Activated T-helper 1 cell treated with anti-CD3 and anti-CD28 coated beads, Interleukin-12 subunit alpha, Interleukin-12 subunit beta, Interleukin-2, Interleukin-4 antibody, amounts not matched to agents 30 ng/mL and 10 ng/mL and 1 ng/mL, durations not matched to agents 14 hours and 24 hours and 36 hours (primary cell): ENCODE data around the gene ADAMTS2. TPM values are rescaled to one million over a fixed set of nuclear protein-coding genes. Genes with fewer than 3 reads are reported as not detected.
"Not testable (repeated sequence)": the region's sequence is repeated elsewhere in the genome, so short reads cannot be mapped to it uniquely, and the experiment has no call there.

ENCODE experiments used
- DNase-seq: peaks from one replicate; pipeline ENCODE4 v3.0.0; 2021; ENCODE audit warnings: low spot score
- H3K27ac Mint-ChIP-seq: one replicate; pipeline ENCODE4 v1.8.0; 2021; ENCODE audit warnings: mild to moderate bottlenecking, mixed read lengths
- H3K27me3 Mint-ChIP-seq: one replicate; pipeline ENCODE4 v1.8.0; 2022; ENCODE audit warnings: mild to moderate bottlenecking, moderate library complexity, mixed read lengths; ENCODE audit not compliant: insufficient read depth
- H3K36me3 Mint-ChIP-seq: one replicate; pipeline ENCODE4 v1.8.0; 2021; ENCODE audit warnings: low read depth, mixed read lengths
- H3K4me1 Mint-ChIP-seq: one replicate; pipeline ENCODE4 v1.8.0; 2021; ENCODE audit warnings: low read depth, mixed read lengths
- H3K4me3 Mint-ChIP-seq: one replicate; pipeline ENCODE4 v1.8.0; 2021; ENCODE audit warnings: mild to moderate bottlenecking, moderate library complexity, mixed read lengths
- H3K9me3 Mint-ChIP-seq: one replicate; pipeline ENCODE4 v1.8.0; 2021; ENCODE audit warnings: mixed read lengths
- intact Hi-C: fragments of 100-400 bp; cut with micrococcal nuclease; formaldehyde crosslinking; loops from one replicate; pipeline ENCODE4 v1.15.1; 2024
- total RNA-seq: library from RNA; stranded (reverse); gene quantifications from 2 replicates; pipeline ENCODE4 v1.2.3, GENCODE V29; 2022

The ADAMTS2 gene
- total RNA-seq, 1 donor from 2014 or later = not detected

GRCh38 chr5:179113945-179114641 is 231.2 kb downstream of the ADAMTS2 start:
- DNase-seq = no peak
- Mint-ChIP-seq H3K9me3 (peaks cover 38% of the 10 kb centered on the region), H3K27me3 (no peaks in the 10 kb centered on the region), H3K36me3 (no peaks in the 10 kb centered on the region), H3K27ac (no peak overlapping the region), H3K4me3 (no peak overlapping the region), H3K4me1 (no peaks in the 10 kb centered on the region)
- intact Hi-C loops = no loop called here

GRCh38 chr5:179113143-179113530 is 232.1 kb downstream of the ADAMTS2 start:
- no peaks in the 10 kb centered on the region for H3K36me3 Mint-ChIP-seq
- H3K4me1 Mint-ChIP-seq = no peaks in the 10 kb centered on the region
- intact Hi-C loops = no loop called here
- no peaks in the 10 kb centered on the region for H3K27me3 Mint-ChIP-seq
- no peak for DNase-seq
- no peak overlapping the region for H3K4me3 Mint-ChIP-seq
- peaks cover 43% of the 10 kb centered on the region for H3K9me3 Mint-ChIP-seq
- H3K27ac Mint-ChIP-seq = no peak overlapping the region

GRCh38 chr5:179112469-179113142 is 232.7 kb downstream of the ADAMTS2 start:
- Mint-ChIP-seq H3K27ac (no peak overlapping the region), H3K9me3 (peaks cover 46% of the 10 kb centered on the region), H3K4me1 (no peaks in the 10 kb centered on the region), H3K27me3 (no peaks in the 10 kb centered on the region), H3K36me3 (no peaks in the 10 kb centered on the region), H3K4me3 (no peak overlapping the region)
- intact Hi-C loops = no loop called here
- DNase-seq = no peak

DNA sequence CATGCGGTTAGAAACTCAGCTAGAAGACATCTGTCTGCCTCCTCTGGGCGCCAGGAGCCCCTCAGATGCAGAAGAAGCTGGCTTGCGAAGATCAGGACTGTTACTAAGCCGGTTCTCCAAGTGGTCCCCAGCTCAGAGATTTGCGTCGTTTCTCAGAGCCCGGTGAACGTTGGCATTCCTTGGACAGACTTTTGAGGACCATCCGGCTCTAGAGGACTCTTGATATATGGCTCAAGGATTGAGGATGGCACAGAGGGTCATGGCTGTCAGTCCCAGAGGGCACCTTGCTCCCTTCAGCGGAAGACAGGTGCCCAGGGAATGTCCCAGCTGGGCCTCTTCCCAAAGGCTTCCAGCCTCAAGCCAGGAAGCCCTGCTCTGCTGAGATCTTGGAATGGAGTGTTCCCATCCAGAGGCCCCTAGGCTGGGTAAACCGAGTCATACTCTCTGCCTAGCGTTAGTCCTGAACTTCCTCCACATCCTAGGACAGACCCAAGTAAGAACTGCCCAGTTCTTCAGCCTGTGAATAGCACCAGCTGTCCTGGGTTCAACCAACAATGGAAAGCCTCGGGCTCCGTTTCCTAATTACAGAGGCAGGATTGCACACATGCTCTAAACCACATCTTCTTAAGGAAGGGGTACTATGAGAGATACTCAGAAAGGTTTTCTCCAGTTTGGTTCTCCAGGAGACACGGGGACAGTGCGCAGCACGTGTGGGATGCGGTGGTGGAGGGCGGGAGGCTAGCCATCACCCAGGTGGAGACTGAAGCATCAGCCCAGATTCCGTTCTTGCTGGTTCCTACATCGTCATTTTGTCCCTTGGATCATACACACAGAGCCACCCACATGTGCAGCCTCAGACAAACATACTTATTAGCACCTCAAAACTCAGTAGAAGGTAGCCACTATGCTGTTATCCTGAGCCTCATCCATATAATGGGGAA is 233.7 kb downstream of the ADAMTS2 start:
- no peak for DNase-seq
- no peak overlapping the region for H3K4me3 Mint-ChIP-seq
- peaks cover 50% of the 10 kb centered on the region for H3K9me3 Mint-ChIP-seq
- intact Hi-C loops = no loop called here
- H3K36me3 Mint-ChIP-seq = no peaks in the 10 kb centered on the region
- H3K4me1 Mint-ChIP-seq = no peaks in the 10 kb centered on the region
- H3K27ac Mint-ChIP-seq = no peak overlapping the region
- no peaks in the 10 kb centered on the region for H3K27me3 Mint-ChIP-seq

GRCh38 chr5:179110528-179110927 is 234.7 kb downstream of the ADAMTS2 start:
- H3K36me3 Mint-ChIP-seq = no peaks in the 10 kb centered on the region
- no peaks in the 10 kb centered on the region for H3K4me1 Mint-ChIP-seq
- H3K4me3 Mint-ChIP-seq = no peak overlapping the region
- intact Hi-C loops = no loop called here
- H3K27ac Mint-ChIP-seq = no peak overlapping the region
- H3K27me3 Mint-ChIP-seq = no peaks in the 10 kb centered on the region
- H3K9me3 Mint-ChIP-seq = peaks cover 44% of the 10 kb centered on the region
- DNase-seq = no peak

DNA sequence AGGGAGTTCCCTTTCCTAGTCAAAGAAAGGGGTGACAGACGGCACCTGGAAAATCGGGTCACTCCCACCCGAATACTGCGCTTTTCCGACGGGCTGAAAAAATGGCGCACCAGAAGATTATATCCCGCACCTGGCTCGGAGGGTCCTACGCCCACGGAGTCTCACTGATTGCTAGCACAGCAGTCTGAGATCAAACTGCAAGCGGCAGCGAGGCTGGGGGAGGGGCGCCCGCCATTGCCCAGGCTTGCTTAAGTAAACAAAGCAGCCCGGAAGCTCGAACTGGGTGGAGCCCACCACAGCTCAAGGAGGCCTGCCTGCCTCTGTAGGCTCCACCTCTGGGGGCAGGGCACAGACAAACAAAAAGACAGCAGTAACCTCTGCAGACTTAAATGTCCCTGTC is 244.0 kb downstream of the ADAMTS2 start:
- H3K36me3 Mint-ChIP-seq, H3K4me1 Mint-ChIP-seq, H3K27me3 Mint-ChIP-seq, DNase-seq, H3K4me3 Mint-ChIP-seq, H3K27ac Mint-ChIP-seq, intact Hi-C loops: not testable (repeated sequence)
- H3K9me3 Mint-ChIP-seq = peaks cover 31% of the 10 kb centered on the region

- intact Hi-C loops = no loop called here
- Mint-ChIP-seq H3K9me3 (peaks cover 73% of the 10 kb centered on the region), H3K27me3 (no peaks in the 10 kb centered on the region), H3K4me3 (no peak overlapping the region), H3K4me1 (no peaks in the 10 kb centered on the region), H3K27ac (no peak overlapping the region), H3K36me3 (peaks cover 3% of the 10 kb centered on the region)
- no peak for DNase-seq
Measured at GRCh38 chr5:179089502-179089901, 255.8 kb downstream of the ADAMTS2 start.

- H3K9me3 Mint-ChIP-seq = peaks cover 80% of the 10 kb centered on the region
- peaks cover 43% of the 10 kb centered on the region for H3K36me3 Mint-ChIP-seq
- H3K4me1 Mint-ChIP-seq = no peaks in the 10 kb centered on the region
- no peaks in the 10 kb centered on the region for H3K27me3 Mint-ChIP-seq
- no peak for DNase-seq
- intact Hi-C loops = no loop called here
- H3K27ac Mint-ChIP-seq = no peak overlapping the region
- H3K4me3 Mint-ChIP-seq = no peak overlapping the region
Measured at GRCh38 chr5:179080724-179081123, 264.5 kb downstream of the ADAMTS2 start.

GRCh38 chr5:179079165-179079987 is 265.9 kb downstream of the ADAMTS2 start:
- Mint-ChIP-seq H3K27me3 (no peaks in the 10 kb centered on the region), H3K4me3 (no peak overlapping the region), H3K27ac (no peak overlapping the region), H3K4me1 (no peaks in the 10 kb centered on the region), H3K36me3 (peaks cover 51% of the 10 kb centered on the region), H3K9me3 (peaks cover 78% of the 10 kb centered on the region)
- intact Hi-C loops = no loop called here
- no peak for DNase-seq

DNA sequence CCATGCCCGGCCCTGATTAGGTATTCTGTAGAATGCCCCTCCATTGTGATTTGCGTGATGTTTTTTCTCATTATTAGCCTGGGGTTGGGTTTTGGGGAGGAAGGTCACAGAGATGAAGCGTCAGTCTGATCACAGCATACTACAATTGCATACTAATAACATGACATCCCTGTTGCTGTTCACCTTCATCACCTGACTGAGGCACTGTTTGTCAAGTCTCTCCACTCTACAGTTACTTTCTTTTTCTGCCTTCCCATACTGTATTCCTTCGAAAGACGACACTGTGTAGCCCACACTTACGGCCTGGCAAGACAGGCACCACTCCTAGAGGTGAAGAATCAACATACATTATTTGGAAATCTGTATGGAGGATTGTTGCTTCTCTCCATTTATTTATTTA is 279.6 kb downstream of the ADAMTS2 start:
- Mint-ChIP-seq H3K27ac (no peak overlapping the region), H3K4me1 (no peaks in the 10 kb centered on the region), H3K9me3 (peaks cover 72% of the 10 kb centered on the region), H3K27me3 (no peaks in the 10 kb centered on the region), H3K4me3 (no peak overlapping the region), H3K36me3 (peaks cover 39% of the 10 kb centered on the region)
- DNase-seq = no peak
- intact Hi-C loops = no loop called here

GRCh38 chr5:179061025-179061424 is 284.2 kb downstream of the ADAMTS2 start:
- no peaks in the 10 kb centered on the region for H3K27me3 Mint-ChIP-seq
- peaks cover 30% of the 10 kb centered on the region for H3K36me3 Mint-ChIP-seq
- DNase-seq = no peak
- intact Hi-C loops = loop anchor here (2.0 kb wide), 1 partner anchor 434 kb away; the partner anchor contains the start of gene CLK4
- H3K4me3 Mint-ChIP-seq = peak overlapping the region; percentile 88
- H3K9me3 Mint-ChIP-seq = peaks cover 58% of the 10 kb centered on the region
- H3K27ac Mint-ChIP-seq = no peak overlapping the region
- H3K4me1 Mint-ChIP-seq = no peaks in the 10 kb centered on the region
